HG03103 (cell line): ENCODE data around the gene CACNA2D2.

Source experiments
- ATAC-seq: cut with Tn5 transposase; IDR thresholded peaks from one replicate; pipeline ENCODE4 v1.9.1; 2021; ENCODE audit warnings: low read depth; ENCODE audit not compliant: unreplicated experiment

Gene CACNA2D2

DNA sequence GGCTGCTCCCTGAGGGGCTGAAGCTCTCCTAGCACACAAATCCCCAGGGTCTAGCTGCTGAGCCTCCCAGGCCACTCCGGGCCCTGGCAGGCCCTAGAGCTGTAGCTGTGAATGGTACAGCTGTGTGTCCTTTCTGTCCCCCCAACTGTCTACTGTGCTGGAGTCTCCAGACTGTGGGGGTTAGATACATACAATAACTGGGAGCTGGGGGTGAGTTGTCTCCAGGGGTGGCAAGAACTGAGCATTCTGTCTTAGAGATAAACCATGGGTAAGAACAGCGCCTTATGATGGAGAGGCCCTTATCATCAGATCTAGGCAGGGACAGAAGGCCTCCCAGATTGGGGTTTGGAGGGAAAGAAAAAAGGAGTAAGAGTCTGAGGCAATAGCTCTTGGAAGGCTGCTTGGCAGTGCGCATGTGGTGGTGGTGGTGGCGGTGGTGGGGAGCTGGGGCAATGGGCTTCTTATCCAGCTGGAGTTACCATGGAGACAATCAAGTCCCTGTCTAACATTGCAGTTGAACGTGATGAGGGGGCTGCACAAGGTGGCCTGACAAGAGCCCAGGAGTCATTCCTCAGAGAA is 149.2 kb downstream of the CACNA2D2 start:
- ATAC-seq, result no peak

DNA sequence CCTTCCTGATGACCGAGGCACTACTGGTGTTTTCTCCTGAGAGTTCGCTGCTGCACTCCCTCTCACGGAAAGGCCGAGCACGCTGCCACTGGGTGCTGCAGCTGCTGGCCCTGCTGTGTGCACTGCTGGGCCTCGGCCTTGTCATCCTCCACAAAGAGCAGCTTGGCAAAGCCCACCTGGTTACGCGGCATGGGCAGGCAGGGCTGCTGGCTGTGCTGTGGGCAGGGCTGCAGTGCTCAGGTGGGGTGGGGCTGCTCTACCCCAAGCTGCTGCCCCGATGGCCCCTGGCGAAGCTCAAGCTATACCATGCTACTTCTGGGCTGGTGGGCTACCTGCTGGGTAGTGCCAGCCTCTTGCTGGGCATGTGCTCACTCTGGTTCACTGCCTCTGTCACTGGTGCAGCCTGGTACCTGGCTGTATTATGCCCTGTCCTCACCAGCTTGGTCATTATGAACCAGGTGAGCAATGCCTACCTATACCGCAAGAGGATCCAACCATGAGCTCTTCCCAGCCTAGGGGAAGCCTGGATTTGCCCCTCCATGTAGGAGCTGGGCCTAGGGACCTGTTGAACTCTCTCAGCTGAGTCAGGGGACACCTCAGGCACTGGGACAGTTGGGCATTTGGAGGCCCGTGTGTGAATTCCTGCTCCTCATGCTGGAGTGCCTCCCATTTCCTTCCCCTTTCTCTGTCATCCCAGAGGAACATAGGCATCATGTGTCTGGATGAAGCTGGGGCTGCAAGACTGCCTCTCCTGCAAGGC is 150.0 kb downstream of the CACNA2D2 start:
- ATAC-seq, result no peak

DNA sequence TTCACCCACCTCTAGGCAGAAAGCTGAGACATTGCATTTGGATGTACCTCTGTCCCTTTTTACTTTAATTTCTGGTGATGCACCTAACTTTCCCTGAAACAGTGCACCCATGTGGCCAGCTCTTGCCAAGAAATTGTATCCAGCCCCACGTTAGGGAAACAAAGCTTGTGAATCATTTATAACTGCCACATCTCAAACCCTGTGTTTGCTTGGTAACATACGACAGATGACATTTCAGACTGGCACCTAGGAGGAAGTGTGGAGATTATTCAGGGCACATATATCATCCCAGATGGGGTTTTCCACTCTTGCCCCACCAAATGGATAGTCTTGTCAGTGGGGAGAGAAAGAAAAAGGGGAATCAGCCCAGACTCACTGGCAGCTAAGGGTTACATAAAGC is 150.7 kb downstream of the CACNA2D2 start:
- ATAC-seq, result no peak

DNA sequence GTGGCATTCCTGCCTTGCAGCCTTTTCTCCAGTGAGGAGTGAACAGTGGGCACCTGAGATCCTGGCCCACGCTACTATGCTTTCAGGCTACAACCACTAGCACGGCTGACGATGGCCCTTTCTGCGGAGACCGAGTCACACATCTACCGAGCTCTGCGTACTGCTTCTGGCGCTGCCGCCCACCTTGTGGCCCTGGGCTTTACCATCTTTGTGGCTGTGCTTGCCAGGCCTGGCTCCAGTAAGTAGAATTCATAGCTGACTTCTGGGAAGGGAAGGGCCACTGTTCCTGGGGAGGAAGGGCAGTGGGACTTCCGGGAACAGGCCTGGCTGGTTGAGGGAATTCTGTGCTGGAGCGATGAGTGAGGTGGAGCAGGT is 152.1 kb downstream of the CACNA2D2 start:
- ATAC-seq, result no peak

DNA sequence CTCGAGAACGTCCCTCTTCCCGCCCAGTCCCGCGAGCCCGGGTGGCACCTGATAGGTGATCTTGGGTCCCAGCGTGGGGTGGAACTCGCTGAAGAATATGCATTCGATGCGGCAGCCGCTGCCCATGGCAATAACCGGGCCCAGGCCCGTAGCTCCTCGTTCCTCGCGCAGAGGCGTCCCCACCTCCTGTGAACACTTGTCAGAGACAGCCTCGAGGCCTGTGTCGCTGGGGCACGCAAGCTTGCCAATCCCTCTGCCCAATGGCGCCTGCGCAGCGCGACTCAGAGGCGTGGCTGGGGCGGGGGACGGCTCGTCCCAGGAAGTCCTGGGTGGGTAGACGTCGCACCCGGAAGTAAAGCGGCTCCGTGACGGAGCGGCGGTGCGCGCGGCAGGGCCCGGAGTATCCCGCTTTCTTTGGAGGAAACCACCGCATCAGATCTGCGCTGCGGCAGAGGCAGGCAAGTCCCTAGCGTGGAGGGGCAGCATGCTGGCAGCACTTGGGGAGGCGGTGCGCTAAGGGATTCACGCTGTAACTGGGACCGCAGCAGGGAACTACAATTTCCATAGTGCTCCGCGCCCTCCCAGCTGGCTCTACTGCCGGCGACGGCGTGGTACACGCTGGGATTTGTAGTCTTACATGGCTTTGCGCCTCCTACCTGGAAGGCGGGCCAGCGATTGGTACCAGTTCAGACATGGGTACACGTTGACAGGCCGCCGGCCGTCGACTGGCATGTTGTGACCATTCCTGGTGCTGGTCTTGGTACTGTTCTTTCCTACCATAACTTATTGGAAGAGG is 152.7 kb downstream of the CACNA2D2 start, which contains the start of the genes CYB561D2 and NPRL2:
CYB561D2 (plus strand) TSS at position 336 of the 796 bp plus-strand sequence. CDS start 572 bp downstream, outside the sequence.
NPRL2 (minus strand) TSS at position 249 of the 796 bp plus-strand sequence; CDS start at position 126, 123 bp downstream.
- ATAC-seq, result peak; percentile 75

DNA sequence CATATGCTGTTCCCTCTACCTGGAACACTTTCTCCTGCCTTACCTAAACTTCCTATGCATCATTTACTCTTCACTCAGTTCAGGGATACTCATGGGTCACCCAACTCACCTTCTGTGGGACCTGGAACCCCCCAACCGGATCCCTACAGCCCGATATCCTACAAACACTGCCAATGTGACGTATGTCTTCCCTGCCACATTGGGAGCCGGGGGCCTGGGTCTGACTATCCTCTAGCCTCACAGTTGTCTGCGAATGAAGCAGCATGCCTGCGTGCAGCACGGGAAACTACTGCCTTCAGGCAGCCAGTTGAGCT is 153.3 kb downstream of the CACNA2D2 start:
- ATAC-seq, result no peak

DNA sequence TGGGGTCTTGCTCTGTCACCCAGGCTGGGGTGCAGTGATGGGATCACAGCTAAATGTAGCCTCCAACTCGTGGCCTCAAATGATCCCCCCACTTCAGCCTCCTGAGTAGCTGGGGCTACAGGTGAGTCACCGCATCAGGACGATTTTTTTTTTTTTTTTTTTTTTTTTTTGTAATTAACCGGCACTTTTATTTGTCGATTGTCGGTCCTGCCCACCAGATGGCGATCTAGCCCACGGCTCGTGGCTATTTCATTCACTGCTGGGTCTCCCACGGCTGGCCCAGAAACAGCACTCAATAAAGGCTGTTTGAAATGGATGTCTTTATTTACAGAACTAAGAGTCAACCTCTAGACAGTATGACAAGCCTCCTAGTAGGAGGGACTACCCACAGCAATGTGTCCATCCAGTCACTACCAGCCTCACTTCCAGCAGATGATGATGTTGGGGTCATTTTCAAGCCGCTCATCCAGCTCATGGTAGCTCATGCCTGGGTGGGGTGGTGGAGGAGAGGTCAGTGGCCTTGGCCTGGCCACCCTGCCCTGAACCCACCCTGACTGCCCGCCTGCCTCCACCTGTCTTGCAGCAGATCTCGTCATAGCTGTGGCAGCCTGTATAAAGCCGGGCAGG is 156.1 kb downstream of the CACNA2D2 start:
- no peak for ATAC-seq

DNA sequence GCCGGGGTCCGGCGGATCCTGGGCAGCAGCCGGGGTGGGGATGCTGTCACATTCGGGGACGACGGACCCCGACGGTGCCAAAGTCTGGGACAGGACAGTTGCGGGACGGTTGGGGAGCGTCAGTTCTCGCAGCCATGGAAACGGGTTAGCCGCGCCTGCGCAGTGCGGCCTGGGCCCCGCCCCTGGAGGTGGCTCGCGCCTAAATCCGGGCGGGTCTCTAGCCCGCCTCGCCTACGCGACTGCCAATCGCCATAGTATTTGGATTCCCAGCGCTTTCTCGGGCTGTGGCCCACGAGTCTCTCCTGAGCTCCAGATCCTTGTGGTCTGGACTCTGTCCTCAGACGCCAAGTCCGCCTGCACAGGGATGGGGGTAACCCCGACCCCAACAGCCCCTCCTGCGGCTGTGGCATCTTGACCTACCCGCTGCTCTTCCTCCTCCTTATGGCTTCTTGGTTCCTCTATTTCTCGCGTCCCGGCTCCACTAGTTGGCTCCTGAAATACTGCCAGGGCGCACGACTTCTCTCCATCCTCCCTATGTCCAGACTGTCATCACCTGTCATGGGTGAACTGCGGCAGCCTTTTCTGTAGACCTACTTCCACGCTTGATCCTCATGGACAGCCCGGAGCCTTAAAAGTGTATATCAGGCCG is 157.7 kb downstream of the CACNA2D2 start, which contains the start of gene ZMYND10:
ZMYND10 (minus strand) TSS at position 147 of the 649 bp plus-strand sequence. CDS start 153 bp downstream, outside the sequence.
- no peak for ATAC-seq

DNA sequence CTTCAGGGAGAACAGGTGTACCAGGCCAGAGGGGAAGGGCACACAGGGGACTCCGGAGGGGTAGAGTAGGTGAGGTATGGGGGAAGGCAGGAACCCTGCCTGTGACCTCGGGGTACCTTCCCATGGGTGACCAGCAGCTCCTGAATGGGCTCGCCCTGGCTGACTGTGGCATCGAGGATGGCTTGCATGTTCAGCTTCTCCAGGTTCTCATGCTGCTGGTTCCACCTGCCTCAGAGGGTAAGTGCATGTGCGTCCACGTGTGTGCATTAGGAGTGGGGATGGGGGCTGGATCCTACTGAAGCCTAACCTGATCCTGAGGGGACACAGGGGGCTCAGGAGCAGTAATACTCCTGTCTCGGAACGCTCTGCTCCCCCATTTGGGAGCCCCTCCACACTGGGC is 158.4 kb downstream of the CACNA2D2 start:
- no peak for ATAC-seq

DNA sequence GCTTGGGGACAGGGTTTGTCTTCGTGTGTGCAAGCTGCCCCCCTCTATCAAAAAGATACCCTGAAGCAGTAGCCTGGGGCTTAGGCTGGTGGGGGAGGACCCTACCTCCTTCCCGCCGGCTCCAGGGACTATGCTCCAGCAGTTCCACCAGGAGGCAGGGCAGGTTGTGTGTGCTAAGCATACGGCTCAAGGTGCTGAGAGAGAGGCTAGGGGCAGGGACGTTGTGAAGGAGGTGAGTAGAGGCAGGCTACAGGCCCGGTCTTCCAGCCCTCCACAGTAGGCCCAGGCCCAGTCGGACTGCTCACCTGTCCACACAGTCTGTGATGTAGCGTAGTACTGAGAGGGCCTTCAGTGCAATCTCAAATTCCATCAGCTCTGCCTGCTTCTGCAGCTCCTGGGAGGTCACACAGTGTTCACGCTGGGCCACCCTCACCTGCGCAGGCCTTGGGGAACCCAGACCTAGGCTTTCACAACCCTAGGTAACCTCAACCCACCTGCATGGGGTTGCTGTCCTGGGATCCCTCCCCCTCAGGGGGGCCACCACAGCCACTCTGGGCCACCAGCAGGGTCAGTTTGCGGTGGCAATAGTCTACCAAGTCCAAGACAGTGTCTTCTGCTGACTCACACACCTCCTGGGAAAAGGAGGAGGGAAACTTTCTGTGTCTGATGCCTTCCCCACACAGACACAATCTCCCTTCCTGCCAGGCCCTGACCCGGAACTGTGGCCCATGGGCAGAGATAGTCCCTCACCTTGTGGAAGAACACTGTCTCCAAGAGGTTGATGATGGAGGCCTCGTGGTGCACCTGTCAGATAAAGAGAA is 160.4 kb downstream of the CACNA2D2 start:
- ATAC-seq, result no peak

DNA sequence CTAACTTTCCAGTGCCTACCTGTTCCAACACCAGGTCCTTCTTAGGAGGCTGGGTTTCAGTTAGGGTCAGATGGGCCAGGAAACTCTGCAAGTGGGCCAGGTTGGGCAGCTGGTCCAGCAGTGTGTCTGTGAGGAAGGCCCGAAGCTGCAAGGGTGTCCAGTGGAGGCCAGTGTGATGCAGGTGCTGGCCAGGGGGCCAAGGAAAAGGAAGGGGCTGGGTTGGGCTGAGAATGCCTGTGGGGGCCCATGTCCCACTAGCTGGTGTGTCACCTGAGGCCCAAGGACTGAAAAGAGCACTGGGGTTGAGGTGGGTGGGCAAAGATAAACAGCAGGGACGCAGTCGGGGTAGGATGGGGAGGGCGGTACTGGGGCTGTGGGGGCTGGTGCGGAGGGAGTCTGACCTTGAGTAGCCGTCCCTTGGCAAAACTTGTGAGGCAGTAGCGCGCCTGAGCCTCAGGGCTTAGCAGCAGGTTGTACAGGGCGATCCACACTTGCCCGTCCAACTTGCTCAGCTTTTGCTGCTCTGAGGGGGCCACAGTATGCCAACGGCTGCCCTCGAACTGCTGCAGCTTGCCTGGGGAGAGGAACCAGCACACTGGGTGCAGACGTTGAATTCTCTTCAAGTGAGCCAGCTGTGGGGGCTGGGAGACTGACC is 161.3 kb downstream of the CACNA2D2 start:
- no peak for ATAC-seq

DNA sequence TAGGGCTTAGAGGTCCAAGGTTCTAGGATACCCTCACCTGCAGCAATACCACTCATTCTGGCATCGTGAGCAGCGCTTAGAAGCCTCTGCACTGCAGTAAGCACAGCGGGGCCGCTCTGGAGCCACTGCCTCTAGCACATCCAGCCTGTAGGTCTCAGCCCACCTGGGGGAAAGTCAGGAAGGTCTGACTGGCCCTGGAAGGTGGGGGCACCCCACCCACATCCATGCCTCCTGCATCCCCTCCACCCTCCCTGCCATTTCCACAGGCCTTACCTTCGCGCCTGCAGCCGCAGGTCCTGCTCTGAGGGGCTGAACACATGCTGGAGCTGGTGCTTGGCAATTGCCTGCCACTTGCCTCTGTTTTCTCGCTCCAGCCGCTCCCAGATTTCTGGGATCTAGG is 161.9 kb downstream of the CACNA2D2 start:
- ATAC-seq, result no peak

DNA sequence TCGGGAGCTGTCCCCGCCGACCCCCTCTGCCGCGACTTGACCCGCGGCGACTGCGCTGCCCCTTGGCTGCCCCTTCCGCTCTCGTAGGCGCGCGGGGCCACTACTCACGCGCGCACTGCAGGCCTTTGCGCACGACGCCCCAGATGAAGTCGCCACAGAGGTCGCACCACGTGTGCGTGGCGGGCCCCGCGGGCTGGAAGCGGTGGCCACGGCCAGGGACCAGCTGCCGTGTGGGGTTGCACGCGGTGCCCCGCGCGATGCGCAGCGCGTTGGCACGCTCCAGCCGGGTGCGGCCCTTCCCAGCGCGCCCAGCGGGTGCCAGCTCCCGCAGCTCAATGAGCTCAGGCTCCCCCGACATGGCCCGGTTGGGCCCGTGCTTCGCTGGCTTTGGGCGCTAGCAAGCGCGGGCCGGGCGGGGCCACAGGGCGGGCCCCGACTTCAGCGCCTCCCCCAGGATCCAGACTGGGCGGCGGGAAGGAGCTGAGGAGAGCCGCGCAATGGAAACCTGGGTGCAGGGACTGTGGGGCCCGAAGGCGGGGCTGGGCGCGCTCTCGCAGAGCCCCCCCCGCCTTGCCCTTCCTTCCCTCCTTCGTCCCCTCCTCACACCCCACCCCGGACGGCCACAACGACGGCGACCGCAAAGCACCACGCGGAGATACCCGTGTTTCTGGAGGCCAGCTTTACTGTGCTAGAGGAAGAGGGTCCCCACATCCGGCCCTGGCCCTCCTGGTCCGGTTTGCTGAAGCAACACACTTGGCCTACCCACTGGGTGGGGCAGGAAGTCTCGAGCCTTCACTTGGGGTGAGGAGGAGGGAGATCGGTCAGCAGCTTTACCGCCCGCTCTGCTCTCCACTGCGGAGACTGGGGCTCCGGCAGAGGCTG is 162.7 kb downstream of the CACNA2D2 start, which contains the start of gene RASSF1:
RASSF1 (minus strand) TSS at position 389 of the 882 bp plus-strand sequence; CDS start at position 358, 31 bp downstream.
- ATAC-seq, result no peak

DNA sequence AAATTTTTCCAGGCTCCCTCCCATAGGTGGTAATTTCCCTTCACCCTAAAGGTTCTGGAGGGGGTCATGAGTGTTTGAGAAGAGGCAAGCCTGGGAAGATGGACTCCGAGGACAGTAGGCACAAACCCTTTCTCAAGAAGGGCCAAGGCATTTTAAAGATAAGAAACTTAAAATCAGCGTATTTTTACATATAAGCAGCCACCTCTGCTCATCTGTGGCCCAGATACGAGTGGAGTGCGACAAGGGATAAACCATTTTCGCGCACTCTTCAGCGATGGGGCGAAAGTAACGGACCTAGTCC is 163.3 kb downstream of the CACNA2D2 start:
- no peak for ATAC-seq

DNA sequence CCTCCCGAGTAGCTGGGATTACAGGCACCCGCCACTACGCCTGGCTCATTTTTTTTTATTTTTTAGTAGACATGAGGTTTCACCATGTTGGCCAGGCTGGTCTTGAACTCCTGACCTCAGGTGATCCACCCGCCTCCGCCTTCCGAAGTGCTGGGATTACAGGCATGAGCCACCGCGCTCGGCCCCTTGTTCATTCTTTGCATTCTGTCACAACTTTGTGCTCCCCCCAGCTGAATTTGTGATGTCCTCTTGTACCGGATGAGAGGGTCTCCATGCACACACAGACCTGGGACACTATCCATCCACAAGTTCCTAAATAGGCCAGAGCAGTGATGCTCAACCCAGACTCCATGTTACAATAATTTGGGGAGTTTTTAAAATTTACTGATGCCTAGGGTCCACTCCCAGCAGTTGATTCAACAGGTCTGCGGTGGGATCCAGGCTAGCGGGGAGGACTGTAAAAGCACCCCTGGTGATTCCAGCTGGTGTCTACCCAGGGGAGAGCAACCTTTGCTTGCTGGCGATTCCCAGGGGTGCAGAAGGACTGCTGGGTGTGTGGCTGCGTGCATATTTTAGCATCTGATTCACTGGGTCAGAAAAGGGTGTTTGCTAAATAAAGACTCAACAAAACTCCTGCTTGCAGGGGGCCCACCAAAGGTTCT is 163.8 kb downstream of the CACNA2D2 start:
- ATAC-seq, result no peak

DNA sequence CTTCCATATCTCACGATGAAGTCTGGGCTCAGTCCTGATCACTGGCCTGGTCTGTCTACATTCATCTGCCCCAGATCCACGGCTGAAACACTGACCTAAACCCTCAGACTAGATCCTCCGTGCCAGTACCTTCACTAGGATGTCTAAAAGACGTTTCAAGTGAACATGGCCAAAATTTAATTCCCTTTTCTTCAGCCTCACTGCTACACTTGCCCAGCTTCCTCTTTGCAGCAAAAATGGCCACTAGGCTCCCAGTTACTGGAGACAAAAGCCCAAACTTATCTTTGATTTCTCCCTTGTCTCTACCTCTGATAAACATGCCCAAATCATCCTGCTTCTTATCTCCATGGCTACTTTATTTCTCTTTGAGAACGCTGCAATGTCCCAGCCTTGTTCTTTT is 164.5 kb downstream of the CACNA2D2 start:
- no peak for ATAC-seq

DNA sequence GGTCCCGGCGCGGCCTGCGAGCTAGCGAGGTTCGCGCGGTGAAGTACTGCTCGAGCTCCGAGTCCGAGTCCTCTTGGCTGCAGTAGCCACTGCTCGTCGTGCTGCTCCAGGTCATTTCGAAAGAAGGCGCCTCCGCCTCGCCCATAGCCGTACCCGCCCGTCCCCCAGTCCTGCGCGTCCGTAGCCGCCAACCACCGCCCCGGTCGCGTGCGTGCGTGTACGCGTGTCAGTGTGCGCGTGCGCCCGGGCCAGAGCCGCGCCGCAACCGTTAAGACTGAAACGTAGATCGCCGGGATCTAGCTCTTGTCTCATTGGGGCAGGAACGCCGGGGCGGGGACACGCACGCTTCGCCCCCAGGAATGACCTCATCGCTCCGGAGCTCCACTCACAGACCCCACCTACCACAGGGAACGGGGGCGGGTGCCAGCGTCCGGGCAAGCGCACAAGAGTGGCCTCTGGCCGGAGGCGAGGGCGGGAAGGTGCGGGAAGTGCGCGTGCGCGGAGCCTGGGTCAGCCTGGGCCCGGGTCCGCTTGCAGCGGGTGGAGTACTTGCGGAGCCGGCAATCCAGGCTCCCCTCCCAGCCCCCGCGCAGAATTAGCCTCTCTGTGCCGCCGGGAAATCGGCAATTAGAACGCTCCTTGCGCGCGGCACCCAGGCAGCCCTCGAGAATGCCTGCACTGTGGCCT is 166.1 kb downstream of the CACNA2D2 start:
- ATAC-seq, result peak; percentile 67
